Fibroblast of lung (primary cell): ENCODE results near the gene GPR4. TPM values are rescaled to one million over a fixed set of nuclear protein-coding genes. Genes with fewer than 3 reads are reported as not detected.

Experiments
- DNase-seq, 2 donors: peaks; one replicate each; pipeline versions ENCODE4 v3.0.0 to v3.0.0-alpha.2; 2010; ENCODE audit warnings: low read depth in 2 of 2
- H2AFZ ChIP-seq: 2 replicates; pipeline ENCODE4 v1.5.1; 2012; ENCODE audit warnings: low read length, control low read depth, inconsistent platforms
- H3K27ac ChIP-seq: 2 replicates; pipeline ENCODE4 v1.5.1; 2011; ENCODE audit warnings: low read length, control low read depth; ENCODE audit not compliant: insufficient read depth
- H3K27me3 ChIP-seq: 2 replicates; pipeline ENCODE4 v1.5.1; 2011; ENCODE audit warnings: mild to moderate bottlenecking, low read length; ENCODE audit not compliant: control insufficient read depth, insufficient read depth
- H3K36me3 ChIP-seq: 2 replicates; pipeline ENCODE4 v1.5.1; 2011; ENCODE audit warnings: low read length; ENCODE audit not compliant: control insufficient read depth, insufficient read depth
- H3K4me1 ChIP-seq: 2 replicates; pipeline ENCODE4 v1.5.1; 2011; ENCODE audit warnings: low read length; ENCODE audit not compliant: control insufficient read depth, insufficient read depth; ENCODE audit errors: extremely low read depth
- H3K4me2 ChIP-seq: 2 replicates; pipeline ENCODE4 v1.5.1; 2011; ENCODE audit warnings: low read length, control low read depth; ENCODE audit not compliant: insufficient read depth; ENCODE audit errors: extremely low read depth
- H3K4me3 ChIP-seq, 4 experiments: fragments of 200-600 bp in 1 of 4; sonication (generic) in 1 of 4; replicated peaks in 1 of 4; 2 replicates each; pipeline ENCODE4 v1.5.1; 2011 to 2016; ENCODE audit warnings: low read length in 4 of 4, low read depth in 3 of 4, mild to moderate bottlenecking in 3 of 4, control low read depth in 2 of 4, inconsistent platforms in 1 of 4, mixed read lengths in 1 of 4; ENCODE audit not compliant: insufficient read depth in 1 of 4; ENCODE audit errors: control extremely low read depth in 1 of 4
- H3K79me2 ChIP-seq: 2 replicates; pipeline ENCODE4 v1.5.1; 2012; ENCODE audit warnings: mild to moderate bottlenecking, low read length, inconsistent platforms; ENCODE audit not compliant: control insufficient read depth, insufficient read depth
- H3K9ac ChIP-seq: 2 replicates; pipeline ENCODE4 v1.5.1; 2011; ENCODE audit warnings: mild to moderate bottlenecking, low read length, control low read depth; ENCODE audit not compliant: insufficient read depth
- H3K9me3 ChIP-seq: 2 replicates; pipeline ENCODE4 v1.5.1; 2012; ENCODE audit warnings: low read depth, low read length; ENCODE audit not compliant: control insufficient read depth, insufficient read depth
- H4K20me1 ChIP-seq: 2 replicates; pipeline ENCODE4 v1.5.1; 2011; ENCODE audit warnings: low read length; ENCODE audit not compliant: control insufficient read depth, insufficient read depth; ENCODE audit errors: extremely low read depth
- CTCF ChIP-seq, 2 donors: IDR thresholded peaks in 1 of 2; conservative IDR thresholded peaks in 1 of 2; 1 replicate in 1 of 2; 2 replicates in 1 of 2; pipeline ENCODE4 v1.5.1; 2011 to 2012; ENCODE audit warnings: low read length in 2 of 2, control low read depth in 1 of 2, inconsistent platforms in 1 of 2, low read depth in 1 of 2, mild to moderate bottlenecking in 1 of 2
- EZH2 ChIP-seq: IDR thresholded peaks from 2 replicates; pipeline ENCODE4 v1.5.1; 2012; ENCODE audit warnings: low read length, control low read depth, mild to moderate bottlenecking; ENCODE audit errors: missing control alignments
- polyA plus RNA-seq, 2 donors: library from polyadenylated mRNA; depleted of rRNA in 1 of 2; stranded (reverse) in 1 of 2; unstranded in 1 of 2; fragments of >200 nt; gene quantifications; 2 replicates each; pipeline ENCODE4 v1.2.1, GENCODE V29; 2011 to 2012; ENCODE audit warnings: missing spikeins in 1 of 2
- total RNA-seq: library from RNA; depleted of rRNA; stranded (reverse); fragments of >200 nt; gene quantifications from 2 replicates; pipeline ENCODE4 v1.2.1, GENCODE V29; 2014

The GPR4 gene
- total and polyA plus RNA-seq, 2 donors (not counting 1 experiment from before 2014, with no cell fraction given) = 0.58 TPM; not detected in 1

- peak overlapping the region; percentile 22 to 50 (median 39) for H3K4me3 ChIP-seq
- DNase-seq = peak; percentile 62 to 70
- H3K27ac ChIP-seq = peak overlapping the region; percentile 52
- H3K9ac ChIP-seq = no peak overlapping the region
- H3K79me2 ChIP-seq = peaks cover 4% of the 10 kb centered on the region
- H3K36me3 ChIP-seq = no peaks in the 10 kb centered on the region
- no peak for TF ChIP-seq CTCF (conservative IDR thresholded peaks at IDR 0.05 in 1 of 2, IDR thresholded peaks at IDR 0.05 in 1 of 2; ENCODE audit: low read depth in 1 of 2, low read length in 2 of 2)
- no peak for TF ChIP-seq EZH2
- H4K20me1 ChIP-seq = no peaks in the 10 kb centered on the region
- no peaks in the 10 kb centered on the region for H3K9me3 ChIP-seq
- H2AFZ ChIP-seq = peak overlapping the region; percentile 25
- H3K27me3 ChIP-seq = no peaks in the 10 kb centered on the region
- H3K4me2 ChIP-seq = peak overlapping the region; percentile 68
- peaks cover 14% of the 10 kb centered on the region for H3K4me1 ChIP-seq
Observed at GRCh38 chr19:45641274-45642105, 39.5 kb upstream of the GPR4 start.

DNA sequence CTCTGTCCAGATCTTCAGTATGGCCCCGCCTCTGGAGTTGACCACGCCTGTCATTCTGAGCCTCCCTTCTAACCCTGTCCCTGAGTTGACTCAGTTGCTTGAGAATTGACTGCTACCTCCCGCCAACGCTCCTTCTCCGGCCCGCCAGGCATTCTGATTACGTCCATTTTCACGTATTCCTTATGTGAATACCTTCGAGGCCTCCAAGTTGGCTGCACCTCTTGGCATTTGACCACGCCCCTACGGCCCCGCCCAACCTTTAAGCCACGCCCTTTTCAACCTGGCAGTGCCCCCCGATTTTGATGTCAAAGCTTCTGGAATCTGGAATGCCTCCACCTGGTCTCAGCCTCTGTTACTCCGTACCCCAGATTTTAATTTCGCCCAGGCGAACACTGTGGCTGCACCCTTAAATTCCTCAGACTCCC, 38.8 kb upstream of the GPR4 start:
- DNase-seq = no peak
- Histone ChIP-seq H3K27ac (peak overlapping the region; percentile 52), H3K27me3 (no peaks in the 10 kb centered on the region), H3K4me2 (peak overlapping the region; percentile 68), H3K4me3 (peak overlapping the region in 1 of 4 experiments; percentile 45), H4K20me1 (no peaks in the 10 kb centered on the region), H3K9ac (no peak overlapping the region), H3K79me2 (peaks cover 4% of the 10 kb centered on the region), H2AFZ (no peak overlapping the region), H3K9me3 (no peaks in the 10 kb centered on the region), H3K36me3 (no peaks in the 10 kb centered on the region), H3K4me1 (peaks cover 14% of the 10 kb centered on the region)
- no peak for TF ChIP-seq EZH2
- TF ChIP-seq CTCF (conservative IDR thresholded peaks at IDR 0.05 in 1 of 2, IDR thresholded peaks at IDR 0.05 in 1 of 2; ENCODE audit: low read depth in 1 of 2, low read length in 2 of 2) = no peak

- Histone ChIP-seq H3K27me3 (no peaks in the 10 kb centered on the region), H3K4me3 (peak within 1 kb of the TSS; percentile 76 to 84 (median 82)), H3K79me2 (peaks cover 4% of the 10 kb centered on the region), H3K4me2 (peak within 1 kb of the TSS; percentile 94), H3K9ac (peak within 1 kb of the TSS; percentile 67), H3K36me3 (no peaks in the 10 kb centered on the region), H3K9me3 (no peaks in the 10 kb centered on the region), H2AFZ (peak within 1 kb of the TSS; percentile 86), H3K27ac (peak within 1 kb of the TSS; percentile 26), H4K20me1 (no peaks in the 10 kb centered on the region), H3K4me1 (peaks cover 14% of the 10 kb centered on the region)
- DNase-seq = peak in 1 of 2 donors; percentile 39
- TF ChIP-seq EZH2 (no peak), CTCF (conservative IDR thresholded peaks at IDR 0.05 in 1 of 2, IDR thresholded peaks at IDR 0.05 in 1 of 2; ENCODE audit: low read depth in 1 of 2, low read length in 2 of 2) (peak; percentile 25 to 41)
Observed at GRCh38 chr19:45638930-45639729, 37.1 kb upstream of the GPR4 start, which contains the start of gene EML2. TSS of gene EML2 (minus strand) at chr19:45639397. CDS start at chr19:45639376, 21 bp downstream.
